ENCODE data around the gene RNF125.

The RNF125 gene

GRCh38 chr18:32091325-32091723 lies 72.7 kb downstream of the RNF125 start:
- Histone ChIP-seq H3K36me3 (no peaks in the 10 kb centered on the region), H3K4me1 (no peaks in the 10 kb centered on the region), H3K4me3 (ENCODE audit: low read depth, low read length) (peak overlapping the region; percentile 50), H3K9me3 (no peaks in the 10 kb centered on the region), H3K27me3 (no peaks in the 10 kb centered on the region)
- TF ChIP-seq CTCF (IDR thresholded peaks at IDR 0.05; ENCODE audit: low read depth, low read length) = no peak
- no peak for DNase-seq

GRCh38 chr18:32091724-32092421 lies 73.2 kb downstream of the RNF125 start, which contains the start of gene RNF138:
TSS of gene RNF138 (plus strand) at chr18:32091874. CDS start at chr18:32092777, 903 bp downstream.
- Histone ChIP-seq H3K9me3 (no peaks in the 10 kb centered on the region), H3K36me3 (no peaks in the 10 kb centered on the region), H3K27me3 (no peaks in the 10 kb centered on the region), H3K4me1 (no peaks in the 10 kb centered on the region), H3K4me3 (ENCODE audit: low read depth, low read length) (peak within 1 kb of the TSS; percentile 70)
- DNase-seq = peak; percentile 75
- no peak for TF ChIP-seq CTCF (IDR thresholded peaks at IDR 0.05; ENCODE audit: low read depth, low read length)

GRCh38 chr18:32092422-32093101 lies 73.9 kb downstream of the RNF125 start:
- TF ChIP-seq CTCF (IDR thresholded peaks at IDR 0.05; ENCODE audit: low read depth, low read length) = no peak
- Histone ChIP-seq H3K9me3 (no peaks in the 10 kb centered on the region), H3K27me3 (no peaks in the 10 kb centered on the region), H3K4me1 (no peaks in the 10 kb centered on the region), H3K4me3 (ENCODE audit: low read depth, low read length) (peak overlapping the region; percentile 70), H3K36me3 (no peaks in the 10 kb centered on the region)
- peak; percentile 95 for DNase-seq

GRCh38 chr18:32093102-32093511 lies 74.5 kb downstream of the RNF125 start:
- Histone ChIP-seq H3K4me3 (ENCODE audit: low read depth, low read length) (peak overlapping the region; percentile 70), H3K27me3 (no peaks in the 10 kb centered on the region), H3K36me3 (no peaks in the 10 kb centered on the region), H3K4me1 (no peaks in the 10 kb centered on the region), H3K9me3 (no peaks in the 10 kb centered on the region)
- TF ChIP-seq CTCF (IDR thresholded peaks at IDR 0.05; ENCODE audit: low read depth, low read length) = no peak
- DNase-seq = no peak

GRCh38 chr18:32093523-32093922 lies 74.9 kb downstream of the RNF125 start:
- no peak for TF ChIP-seq CTCF (IDR thresholded peaks at IDR 0.05; ENCODE audit: low read depth, low read length)
- no peaks in the 10 kb centered on the region for H3K4me1 ChIP-seq
- no peaks in the 10 kb centered on the region for H3K36me3 ChIP-seq
- DNase-seq = no peak
- peak overlapping the region; percentile 70 for H3K4me3 ChIP-seq (ENCODE audit: low read depth, low read length)
- H3K27me3 ChIP-seq = no peaks in the 10 kb centered on the region
- no peaks in the 10 kb centered on the region for H3K9me3 ChIP-seq
